ENCODE results near the gene CDKL2.

Gene CDKL2

GRCh38 chr4:75634281-75634680 is 4.0 kb upstream of the CDKL2 start:
- no peak for TF ChIP-seq JUND (IDR thresholded peaks at IDR 0.05; ENCODE audit: low read depth)
- in situ Hi-C loops (cut with HindIII; ENCODE audit: low pct_unique_long_range_greater_than_20kb, low sequenced_read_pairs): no loop called here
- DNase-seq (ENCODE audit: low read depth in 1 of 2, low spot score in 1 of 2): no peak

DNA sequence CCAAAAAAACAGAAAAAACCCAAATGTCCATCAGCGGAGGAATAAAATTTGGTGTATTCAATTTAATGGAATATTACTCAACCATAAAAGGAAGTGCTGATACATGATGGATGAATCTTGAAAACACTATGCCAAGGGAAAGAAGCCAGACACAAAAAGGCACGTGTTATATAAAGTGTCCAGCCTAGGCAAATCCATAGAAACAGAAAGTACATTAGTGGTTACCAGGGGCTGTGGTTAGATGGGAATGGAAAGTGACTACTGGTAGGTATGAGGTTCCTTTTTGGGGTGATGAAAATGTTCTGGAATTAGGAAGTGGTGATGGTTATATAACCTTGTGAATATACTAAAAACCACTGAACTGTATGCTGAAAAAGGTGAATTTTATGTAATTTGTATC is 3.5 kb upstream of the CDKL2 start:
- no peak for TF ChIP-seq JUND (IDR thresholded peaks at IDR 0.05; ENCODE audit: low read depth)
- DNase-seq (ENCODE audit: low read depth in 1 of 2, low spot score in 1 of 2): no peak
- in situ Hi-C loops (cut with HindIII; ENCODE audit: low pct_unique_long_range_greater_than_20kb, low sequenced_read_pairs): no loop called here

DNA sequence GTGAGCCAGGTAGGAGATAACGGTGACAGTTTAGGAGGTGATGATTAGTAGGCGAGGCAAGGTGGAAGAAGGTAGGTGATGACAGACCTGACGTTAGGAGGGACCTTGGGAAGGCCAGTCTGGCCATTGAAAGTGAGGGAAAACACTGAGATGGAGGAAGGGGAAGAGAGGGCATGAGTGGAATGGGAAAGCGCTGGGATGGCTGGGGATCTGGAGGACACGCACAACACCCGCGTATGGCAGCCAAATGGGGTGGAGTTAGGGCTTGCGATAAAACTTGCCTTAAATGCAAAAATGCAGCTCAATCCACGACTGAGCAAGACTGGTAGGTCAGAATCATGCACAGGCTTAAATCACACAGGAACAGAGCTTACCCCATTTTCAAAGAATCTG is 605 bp upstream of the CDKL2 start:
- DNase-seq (ENCODE audit: low read depth in 1 of 2, low spot score in 1 of 2): no peak
- TF ChIP-seq JUND (IDR thresholded peaks at IDR 0.05; ENCODE audit: low read depth): no peak
- in situ Hi-C loops (cut with HindIII; ENCODE audit: low pct_unique_long_range_greater_than_20kb, low sequenced_read_pairs): no loop called here

DNA sequence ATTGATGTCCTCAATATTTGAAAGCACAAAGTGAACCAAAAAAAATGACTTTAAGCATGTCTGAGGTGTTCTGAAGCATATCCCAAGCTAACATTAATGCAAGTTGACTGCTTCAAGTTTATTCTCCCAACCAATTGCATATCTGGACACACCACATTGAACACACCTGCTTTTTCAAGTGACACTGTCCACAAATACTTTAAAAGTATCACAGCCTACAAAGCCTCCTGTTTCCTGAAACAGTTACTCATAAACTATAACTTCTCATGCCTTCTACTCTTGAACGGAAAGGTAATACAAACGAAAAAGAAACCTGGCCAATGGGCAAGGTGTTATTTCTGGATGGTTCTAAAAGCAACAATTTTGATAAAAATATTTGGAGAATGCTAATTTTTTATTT is 1.1 kb downstream of the CDKL2 start:
- no peak for TF ChIP-seq JUND (IDR thresholded peaks at IDR 0.05; ENCODE audit: low read depth)
- DNase-seq (ENCODE audit: low read depth in 1 of 2, low spot score in 1 of 2): no peak
- in situ Hi-C loops (cut with HindIII; ENCODE audit: low pct_unique_long_range_greater_than_20kb, low sequenced_read_pairs): no loop called here

DNA sequence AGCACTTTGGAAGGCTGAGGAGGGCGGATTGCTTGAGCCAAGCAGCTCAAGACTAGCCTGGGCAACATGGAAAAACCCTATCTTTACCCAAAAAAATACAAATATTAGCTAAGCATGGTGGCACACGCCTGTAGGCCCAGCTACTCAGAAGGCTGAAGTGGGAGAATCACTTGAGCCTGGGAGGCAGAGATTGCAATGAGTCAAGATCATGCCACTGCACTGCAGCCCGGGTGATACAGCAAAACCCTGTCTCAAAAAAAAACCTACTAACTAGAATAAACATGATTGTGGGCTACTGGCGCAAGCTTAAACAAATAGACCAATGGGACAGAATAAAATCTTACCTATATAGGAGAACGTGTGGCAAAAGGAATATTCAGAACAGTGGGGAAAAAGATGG is 7.3 kb downstream of the CDKL2 start:
- no peak for DNase-seq (ENCODE audit: low read depth in 1 of 2, low spot score in 1 of 2)
- TF ChIP-seq JUND (IDR thresholded peaks at IDR 0.05; ENCODE audit: low read depth): no peak
- in situ Hi-C loops (cut with HindIII; ENCODE audit: low pct_unique_long_range_greater_than_20kb, low sequenced_read_pairs): no loop called here

DNA sequence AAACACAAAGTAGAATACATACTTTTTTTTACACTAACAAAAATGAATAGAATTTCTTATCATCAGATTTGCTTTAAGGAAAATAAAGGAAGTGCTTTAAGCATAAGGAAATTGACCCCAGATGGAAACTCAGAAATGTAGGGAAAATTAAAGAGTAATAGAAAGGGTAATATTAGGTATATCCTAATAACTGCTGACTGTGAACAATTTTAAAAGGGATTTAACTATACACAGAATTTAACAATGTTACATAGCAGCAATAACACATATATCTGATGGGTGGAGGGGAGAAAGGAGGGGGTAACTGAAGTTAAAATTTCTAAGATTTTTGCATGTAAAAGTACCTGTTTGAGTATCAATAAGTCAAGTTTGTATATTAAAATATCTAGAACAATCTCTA is 8.6 kb downstream of the CDKL2 start:
- TF ChIP-seq JUND (IDR thresholded peaks at IDR 0.05; ENCODE audit: low read depth): no peak
- DNase-seq (ENCODE audit: low read depth in 1 of 2, low spot score in 1 of 2): no peak
- in situ Hi-C loops (cut with HindIII; ENCODE audit: low pct_unique_long_range_greater_than_20kb, low sequenced_read_pairs): no loop called here

DNA sequence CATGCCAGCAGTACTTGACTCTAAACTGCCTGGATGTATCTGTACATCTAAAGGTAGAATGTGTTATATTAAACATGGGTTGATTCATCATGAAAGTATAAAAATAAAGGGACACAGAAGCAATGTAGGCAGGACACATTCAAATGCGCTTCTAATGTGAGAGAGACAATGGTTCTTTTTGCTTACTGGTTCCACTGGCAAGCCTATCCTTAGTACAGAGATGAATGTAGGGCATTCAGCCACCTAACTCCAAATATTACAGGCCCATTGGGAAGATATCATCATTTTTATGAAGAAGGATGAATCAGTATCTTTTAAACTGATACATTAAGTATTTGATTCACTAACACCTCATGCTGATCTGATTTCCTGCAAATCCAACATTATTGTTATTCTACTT is 18.0 kb downstream of the CDKL2 start:
- DNase-seq (ENCODE audit: low read depth in 1 of 2, low spot score in 1 of 2): no peak
- in situ Hi-C loops (cut with HindIII; ENCODE audit: low pct_unique_long_range_greater_than_20kb, low sequenced_read_pairs): no loop called here
- no peak for TF ChIP-seq JUND (IDR thresholded peaks at IDR 0.05; ENCODE audit: low read depth)

DNA sequence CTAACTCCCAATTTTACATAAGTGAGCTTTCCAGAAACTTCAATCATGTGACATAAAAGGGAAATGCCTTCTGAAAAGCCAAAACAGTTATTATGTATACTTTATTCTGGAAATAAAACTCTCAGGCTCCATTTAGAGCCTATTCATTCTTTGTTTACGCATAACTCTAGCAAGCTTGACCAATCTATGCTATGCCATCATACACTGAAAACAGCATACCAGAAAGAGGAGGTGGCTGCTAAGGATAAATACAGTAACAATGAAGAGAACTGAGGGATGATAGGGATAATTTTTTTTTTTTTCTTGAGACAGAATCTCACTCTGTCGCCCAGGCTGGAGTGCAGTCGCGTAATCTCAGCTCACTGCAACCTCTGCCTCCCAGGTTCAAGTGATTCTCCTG is 24.4 kb downstream of the CDKL2 start:
- TF ChIP-seq JUND (IDR thresholded peaks at IDR 0.05; ENCODE audit: low read depth): no peak
- DNase-seq (ENCODE audit: low read depth in 1 of 2, low spot score in 1 of 2): no peak
- in situ Hi-C loops (cut with HindIII; ENCODE audit: low pct_unique_long_range_greater_than_20kb, low sequenced_read_pairs): no loop called here

DNA sequence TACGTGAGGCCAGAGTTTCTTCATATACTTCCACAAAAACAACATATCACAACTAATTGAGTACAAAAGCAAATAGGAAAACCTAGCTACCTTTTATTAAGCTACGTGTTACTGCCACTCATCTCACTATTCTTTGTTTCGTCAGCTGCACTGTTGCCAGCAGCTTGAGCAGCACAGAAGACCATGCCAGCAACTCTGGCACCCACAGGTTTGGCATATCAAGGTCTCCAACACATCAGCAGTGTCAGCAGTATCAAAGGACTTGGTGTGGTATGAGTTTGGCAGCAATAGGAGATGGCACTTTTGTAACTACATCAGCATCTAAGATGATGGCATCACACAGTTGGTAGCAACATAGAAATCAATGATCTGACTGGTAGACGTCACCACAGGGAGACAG is 30.7 kb downstream of the CDKL2 start:
- in situ Hi-C loops (cut with HindIII; ENCODE audit: low pct_unique_long_range_greater_than_20kb, low sequenced_read_pairs): no loop called here
- no peak for TF ChIP-seq JUND (IDR thresholded peaks at IDR 0.05; ENCODE audit: low read depth)
- DNase-seq (ENCODE audit: low read depth in 1 of 2, low spot score in 1 of 2): no peak

GRCh38 chr4:75598390-75598789 is 31.9 kb downstream of the CDKL2 start:
- TF ChIP-seq JUND (IDR thresholded peaks at IDR 0.05; ENCODE audit: low read depth): no peak
- DNase-seq (ENCODE audit: low read depth in 1 of 2, low spot score in 1 of 2): no peak
- in situ Hi-C loops (cut with HindIII; ENCODE audit: low pct_unique_long_range_greater_than_20kb, low sequenced_read_pairs): no loop called here

GRCh38 chr4:75596061-75596460 is 34.3 kb downstream of the CDKL2 start:
- DNase-seq (ENCODE audit: low read depth in 1 of 2, low spot score in 1 of 2): no peak
- in situ Hi-C loops (cut with HindIII; ENCODE audit: low pct_unique_long_range_greater_than_20kb, low sequenced_read_pairs): no loop called here
- TF ChIP-seq JUND (IDR thresholded peaks at IDR 0.05; ENCODE audit: low read depth): no peak

DNA sequence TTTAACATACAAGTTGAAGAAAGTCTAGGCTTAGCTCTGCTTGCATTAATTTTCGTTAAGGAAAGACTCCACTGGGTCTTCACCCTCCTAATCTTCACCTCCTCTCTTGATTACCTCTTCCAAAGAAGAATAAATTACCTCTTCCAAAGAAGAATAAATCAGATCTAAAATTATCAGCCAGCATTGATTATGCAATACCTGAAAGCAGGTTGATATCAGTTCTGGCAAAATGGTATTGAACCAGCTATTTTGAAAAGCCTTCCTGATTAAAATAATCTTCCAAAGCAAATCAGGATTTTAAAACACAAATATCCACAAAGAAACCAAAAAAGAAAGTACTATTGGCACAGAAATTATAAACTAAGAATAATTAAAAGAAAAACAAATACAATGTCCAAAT is 36.9 kb downstream of the CDKL2 start:
- TF ChIP-seq JUND (IDR thresholded peaks at IDR 0.05; ENCODE audit: low read depth): no peak
- in situ Hi-C loops (cut with HindIII; ENCODE audit: low pct_unique_long_range_greater_than_20kb, low sequenced_read_pairs): no loop called here
- DNase-seq (ENCODE audit: low read depth in 1 of 2, low spot score in 1 of 2): no peak

DNA sequence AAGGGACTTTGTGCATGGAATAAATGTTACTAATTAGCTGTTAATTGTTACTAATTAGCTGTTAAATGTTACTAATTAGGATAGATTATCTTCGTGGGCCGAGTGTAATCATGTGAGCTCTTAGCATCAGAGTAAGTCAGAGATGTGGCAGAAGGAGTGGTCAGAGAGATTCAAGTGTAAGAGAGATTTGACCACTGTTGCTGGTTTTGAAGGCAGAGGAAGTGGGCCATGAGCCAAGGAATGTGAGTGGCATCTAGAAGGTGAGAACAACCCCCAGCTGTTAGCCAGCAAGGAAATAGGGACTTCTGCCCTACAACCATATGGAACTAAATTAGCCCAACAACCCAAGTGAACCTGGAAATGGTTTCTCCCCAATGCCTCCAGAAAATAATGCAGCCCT is 46.3 kb downstream of the CDKL2 start:
- in situ Hi-C loops (cut with HindIII; ENCODE audit: low pct_unique_long_range_greater_than_20kb, low sequenced_read_pairs): no loop called here
- DNase-seq (ENCODE audit: low read depth in 1 of 2, low spot score in 1 of 2): peak in 1 of 2 experiments; percentile 23
- no peak for TF ChIP-seq JUND (IDR thresholded peaks at IDR 0.05; ENCODE audit: low read depth)

- no peak for TF ChIP-seq JUND (IDR thresholded peaks at IDR 0.05; ENCODE audit: low read depth)
- in situ Hi-C loops (cut with HindIII; ENCODE audit: low pct_unique_long_range_greater_than_20kb, low sequenced_read_pairs): no loop called here
Measured at GRCh38 chr4:75567725-75568124, 62.6 kb downstream of the CDKL2 start.

GRCh38 chr4:75566911-75567310 is 63.4 kb downstream of the CDKL2 start:
- DNase-seq (ENCODE audit: low read depth in 1 of 2, low spot score in 1 of 2): no peak
- TF ChIP-seq JUND (IDR thresholded peaks at IDR 0.05; ENCODE audit: low read depth): no peak
- in situ Hi-C loops (cut with HindIII; ENCODE audit: low pct_unique_long_range_greater_than_20kb, low sequenced_read_pairs): no loop called here

More at GRCh38 chr4:75567725-75568124, 62.6 kb downstream of the CDKL2 start:
- no peak for DNase-seq (ENCODE audit: low read depth in 1 of 2, low spot score in 1 of 2)

All from T47D (cell line).